Neural progenitor cell (in vitro differentiated cells): ENCODE results near the gene NPIPB4.
"Not testable (repeated sequence)": the region's sequence is repeated elsewhere in the genome, so short reads cannot be mapped to it uniquely, and the experiment has no call there.

Experiments
- EZH2 ChIP-seq: fragments of 200-600 bp; sonication (generic); IDR thresholded peaks from 2 replicates; pipeline ENCODE4 v1.6.1; 2017; ENCODE audit warnings: antibody characterized with exemption, mild to moderate bottlenecking, moderate library complexity
- TF ChIP-seq, protein P1 (sequence below): fragments of 200-600 bp; sonication (generic); IDR thresholded peaks from 2 replicates; pipeline ENCODE4 v1.5.1; 2017; ENCODE audit warnings: antibody characterized with exemption, mild to moderate bottlenecking

- not testable (repeated sequence) for TF ChIP-seq EZH2
- TF ChIP-seq, protein P1, sequence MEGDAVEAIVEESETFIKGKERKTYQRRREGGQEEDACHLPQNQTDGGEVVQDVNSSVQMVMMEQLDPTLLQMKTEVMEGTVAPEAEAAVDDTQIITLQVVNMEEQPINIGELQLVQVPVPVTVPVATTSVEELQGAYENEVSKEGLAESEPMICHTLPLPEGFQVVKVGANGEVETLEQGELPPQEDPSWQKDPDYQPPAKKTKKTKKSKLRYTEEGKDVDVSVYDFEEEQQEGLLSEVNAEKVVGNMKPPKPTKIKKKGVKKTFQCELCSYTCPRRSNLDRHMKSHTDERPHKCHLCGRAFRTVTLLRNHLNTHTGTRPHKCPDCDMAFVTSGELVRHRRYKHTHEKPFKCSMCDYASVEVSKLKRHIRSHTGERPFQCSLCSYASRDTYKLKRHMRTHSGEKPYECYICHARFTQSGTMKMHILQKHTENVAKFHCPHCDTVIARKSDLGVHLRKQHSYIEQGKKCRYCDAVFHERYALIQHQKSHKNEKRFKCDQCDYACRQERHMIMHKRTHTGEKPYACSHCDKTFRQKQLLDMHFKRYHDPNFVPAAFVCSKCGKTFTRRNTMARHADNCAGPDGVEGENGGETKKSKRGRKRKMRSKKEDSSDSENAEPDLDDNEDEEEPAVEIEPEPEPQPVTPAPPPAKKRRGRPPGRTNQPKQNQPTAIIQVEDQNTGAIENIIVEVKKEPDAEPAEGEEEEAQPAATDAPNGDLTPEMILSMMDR: peak; percentile 56
Measured at GRCh38 chr16:21801538-21802374, 55.8 kb downstream of the NPIPB4 start.
